GM21447 (cell line): ENCODE results near the gene ERBB3.
A peak's percentile ranks its signal among the peaks of the same experiment; 100 is the strongest.

Experiments
- ATAC-seq: cut with Tn5 transposase; IDR thresholded peaks from one replicate; pipeline ENCODE4 v1.9.1; 2021; ENCODE audit not compliant: unreplicated experiment

Gene ERBB3

GRCh38 chr12:56129942-56130495 is 50.1 kb downstream of the ERBB3 start:
- no peak for ATAC-seq

GRCh38 chr12:56130876-56131275 is 50.9 kb downstream of the ERBB3 start:
- no peak for ATAC-seq

- ATAC-seq, result no peak
Measured at GRCh38 chr12:56134897-56135296, 54.9 kb downstream of the ERBB3 start.

- ATAC-seq, result no peak
Measured at GRCh38 chr12:56137853-56138571, 58.0 kb downstream of the ERBB3 start.

- no peak for ATAC-seq
Measured at GRCh38 chr12:56141946-56142784, 62.2 kb downstream of the ERBB3 start.

- no peak for ATAC-seq
Measured at GRCh38 chr12:56143217-56143616, 63.3 kb downstream of the ERBB3 start.

- no peak for ATAC-seq
Measured at GRCh38 chr12:56143870-56144269, 63.9 kb downstream of the ERBB3 start.

GRCh38 chr12:56145217-56145616 is 65.3 kb downstream of the ERBB3 start:
- no peak for ATAC-seq

- ATAC-seq, result no peak
Measured at GRCh38 chr12:56146492-56147460, 66.8 kb downstream of the ERBB3 start.

- no peak for ATAC-seq
Measured at GRCh38 chr12:56150563-56150962, 70.6 kb downstream of the ERBB3 start.

GRCh38 chr12:56151672-56152131 is 71.7 kb downstream of the ERBB3 start:
- peak; percentile 45 for ATAC-seq

GRCh38 chr12:56152132-56152755 is 72.3 kb downstream of the ERBB3 start, which contains the start of gene MYL6B:
Gene MYL6B, plus strand, starts transcription at chr12:56152587. Its CDS starts 1,332 bp downstream, at chr12:56153919.
- ATAC-seq, result peak; percentile 84
